Thoracic aorta (tissue), 2 donors: ENCODE data around the gene GIGYF2. TPM values are rescaled to one million over a fixed set of nuclear protein-coding genes. Genes with fewer than 3 reads are reported as not detected.

ENCODE experiments used
- ATAC-seq: fragments of 150-250 bp; one replicate; pipeline ENCODE4 v1.8.0; 2017; ENCODE audit warnings: low read depth; ENCODE audit not compliant: insufficient number of reproducible peaks, low FRiP score
- DNase-seq: peaks from one replicate; pipeline ENCODE4 v3.0.0-alpha.2; 2020; ENCODE audit warnings: low spot score
- H3K27ac ChIP-seq, 2 donors: fragments of 200-600 bp; sonication (generic); 1 replicate in 1 of 2; 2 replicates in 1 of 2; pipeline ENCODE4 v1.5.1; 2016; ENCODE audit warnings: mild to moderate bottlenecking in 2 of 2, moderate library complexity in 2 of 2
- H3K27me3 ChIP-seq: fragments of 200-600 bp; sonication (generic); replicated peaks from 2 replicates; pipeline ENCODE4 v1.6.0; 2016; ENCODE audit warnings: mild to moderate bottlenecking; ENCODE audit not compliant: insufficient read depth
- H3K36me3 ChIP-seq: fragments of 200-600 bp; sonication (generic); one replicate; pipeline ENCODE4 v1.5.1; 2016
- H3K4me1 ChIP-seq, 2 donors: fragments of 200-600 bp; sonication (generic); 1 replicate in 1 of 2; 2 replicates in 1 of 2; pipeline versions ENCODE4 v1.5.1 to v1.6.0; 2016; ENCODE audit warnings: low read depth in 2 of 2, mild to moderate bottlenecking in 1 of 2; ENCODE audit not compliant: control insufficient read depth in 1 of 2
- H3K4me3 ChIP-seq: fragments of 200-600 bp; sonication (generic); 2 replicates; pipeline ENCODE4 v1.5.1; 2016; ENCODE audit warnings: mild to moderate bottlenecking
- H3K9me3 ChIP-seq: fragments of 200-600 bp; sonication (generic); 2 replicates; pipeline ENCODE4 v1.5.1; 2016
- CTCF ChIP-seq: fragments of 200-600 bp; sonication (generic); IDR thresholded peaks from one replicate; pipeline ENCODE4 v1.5.1; 2019; ENCODE audit warnings: antibody characterized with exemption
- total RNA-seq, 2 donors: library from RNA; depleted of rRNA; stranded (reverse); fragments of >200 nt; gene quantifications; one replicate each; pipeline versions ENCODE4 v1.1.0 to v1.2.3, GENCODE V29; 2016

Gene GIGYF2
- total RNA-seq, 2 donors from 2014 or later: 54.7 to 121 TPM

- ATAC-seq (no peak), DNase-seq (no peak)
- H3K27ac ChIP-seq: no peak overlapping the region
- TF ChIP-seq CTCF: no peak
- H3K27me3 ChIP-seq: no peaks in the 10 kb centered on the region
- peaks cover 0 to 7% of the 10 kb centered on the region in 2 donors for H3K4me1 ChIP-seq
- H3K4me3 ChIP-seq: no peak overlapping the region
- H3K36me3 ChIP-seq: no peaks in the 10 kb centered on the region
- H3K9me3 ChIP-seq: no peaks in the 10 kb centered on the region
Observed at GRCh38 chr2:232887171-232887850, 190.2 kb downstream of the GIGYF2 start.

- no peaks in the 10 kb centered on the region for H3K36me3 ChIP-seq
- H3K9me3 ChIP-seq: no peaks in the 10 kb centered on the region
- no peak for TF ChIP-seq CTCF
- no peak overlapping the region for H3K4me3 ChIP-seq
- H3K27ac ChIP-seq: no peak overlapping the region
- ATAC-seq: no peak
- no peak for DNase-seq
- H3K4me1 ChIP-seq: peaks cover 0 to 7% of the 10 kb centered on the region in 2 donors
- no peaks in the 10 kb centered on the region for H3K27me3 ChIP-seq
Observed at GRCh38 chr2:232888099-232888836, 191.1 kb downstream of the GIGYF2 start.

GRCh38 chr2:232888839-232889529 is 191.9 kb downstream of the GIGYF2 start:
- H3K4me3 ChIP-seq: no peak overlapping the region
- no peaks in the 10 kb centered on the region for H3K9me3 ChIP-seq
- DNase-seq (no peak), ATAC-seq (no peak)
- peaks cover 0 to 7% of the 10 kb centered on the region in 2 donors for H3K4me1 ChIP-seq
- TF ChIP-seq CTCF: no peak
- H3K36me3 ChIP-seq: no peaks in the 10 kb centered on the region
- no peak overlapping the region for H3K27ac ChIP-seq
- no peaks in the 10 kb centered on the region for H3K27me3 ChIP-seq

GRCh38 chr2:232889876-232890401 is 192.8 kb downstream of the GIGYF2 start:
- Histone ChIP-seq H3K9me3 (no peaks in the 10 kb centered on the region), H3K27me3 (no peaks in the 10 kb centered on the region), H3K36me3 (no peaks in the 10 kb centered on the region), H3K4me3 (no peak overlapping the region), H3K4me1 (peaks cover 0 to 7% of the 10 kb centered on the region in 2 donors), H3K27ac (no peak overlapping the region)
- ATAC-seq: no peak
- no peak for TF ChIP-seq CTCF
- no peak for DNase-seq

GRCh38 chr2:232890536-232890895 is 193.4 kb downstream of the GIGYF2 start:
- H3K27me3 ChIP-seq: no peaks in the 10 kb centered on the region
- no peaks in the 10 kb centered on the region for H3K9me3 ChIP-seq
- peaks cover 0 to 7% of the 10 kb centered on the region in 2 donors for H3K4me1 ChIP-seq
- ATAC-seq (no peak), DNase-seq (no peak)
- H3K4me3 ChIP-seq: no peak overlapping the region
- no peak for TF ChIP-seq CTCF
- H3K36me3 ChIP-seq: no peaks in the 10 kb centered on the region
- no peak overlapping the region for H3K27ac ChIP-seq
